Measurements from ENCODE around the gene KRT34. TPM values are rescaled to one million over a fixed set of nuclear protein-coding genes. Genes with fewer than 3 reads are reported as not detected.

The KRT34 gene
- polyA plus RNA-seq, 1 donor from 2014 or later = not detected

GRCh38 chr17:41413982-41414381 is 31.9 kb upstream of the KRT34 start:
- H3K4me2 ChIP-seq (ENCODE audit: low read length) = no peak overlapping the region
- no peak overlapping the region for H3K4me3 ChIP-seq (ENCODE audit: low read length)
- no peaks in the 10 kb centered on the region for H3K36me3 ChIP-seq (ENCODE audit: insufficient read depth, low read length)

GRCh38 chr17:41413353-41413957 is 31.3 kb upstream of the KRT34 start:
- Histone ChIP-seq H3K27me3 (ENCODE audit: insufficient read depth, low read depth, low read length) (no peaks in the 10 kb centered on the region), H3K4me2 (ENCODE audit: low read length) (no peak overlapping the region), H3K9me2 (ENCODE audit: insufficient read depth, low read length) (no peaks in the 10 kb centered on the region), H3K4me3 (ENCODE audit: low read length) (no peak overlapping the region), H3F3A (ENCODE audit: insufficient read depth, low read length, poor library complexity, severe bottlenecking) (no peaks in the 10 kb centered on the region), H3K79me2 (replicated peaks; ENCODE audit: insufficient read depth, low read length) (no peaks in the 10 kb centered on the region), H4K20me1 (ENCODE audit: insufficient read depth) (no peaks in the 10 kb centered on the region), H2AFZ (ENCODE audit: low read depth, low read length) (no peak overlapping the region), H3K27ac (ENCODE audit: low read length) (no peak overlapping the region), H3K9me3 (ENCODE audit: low read length) (no peaks in the 10 kb centered on the region), H3K9ac (ENCODE audit: low read length) (no peak overlapping the region), H3K36me3 (ENCODE audit: insufficient read depth, low read length) (no peaks in the 10 kb centered on the region)
- TF ChIP-seq MXI1 (conservative IDR thresholded peaks at IDR 0.05; ENCODE audit: poor library complexity, severe bottlenecking) (no peak), SMC3 (conservative IDR thresholded peaks at IDR 0.05; ENCODE audit: poor library complexity) (no peak), RAD21 (conservative IDR thresholded peaks at IDR 0.05) (no peak), POLR2AphosphoS5 (IDR thresholded peaks at IDR 0.05) (no peak), EZH2 (IDR thresholded peaks at IDR 0.05; ENCODE audit: borderline replicate concordance, insufficient read depth, low read length, poor library complexity, severe bottlenecking) (no peak), EP300 (conservative IDR thresholded peaks at IDR 0.05; ENCODE audit: poor library complexity, severe bottlenecking) (no peak), TAF1 (IDR thresholded peaks at IDR 0.05; ENCODE audit: low read depth) (no peak), CTCF (IDR thresholded peaks at IDR 0.05; ENCODE audit: poor library complexity, severe bottlenecking) (no peak)

More at GRCh38 chr17:41413982-41414381, 31.9 kb upstream of the KRT34 start:
- no peaks in the 10 kb centered on the region for H3K9me2 ChIP-seq (ENCODE audit: insufficient read depth, low read length)
- H3K79me2 ChIP-seq (replicated peaks; ENCODE audit: insufficient read depth, low read length) = no peaks in the 10 kb centered on the region
- no peak for TF ChIP-seq CTCF (IDR thresholded peaks at IDR 0.05; ENCODE audit: poor library complexity, severe bottlenecking)
- TF ChIP-seq EZH2 (IDR thresholded peaks at IDR 0.05; ENCODE audit: borderline replicate concordance, insufficient read depth, low read length, poor library complexity, severe bottlenecking) = no peak
- TF ChIP-seq SMC3 (conservative IDR thresholded peaks at IDR 0.05; ENCODE audit: poor library complexity) = no peak
- TF ChIP-seq MXI1 (conservative IDR thresholded peaks at IDR 0.05; ENCODE audit: poor library complexity, severe bottlenecking) = no peak
- TF ChIP-seq REST (IDR thresholded peaks at IDR 0.05; ENCODE audit: borderline replicate concordance) = no peak
- no peak for TF ChIP-seq POLR2AphosphoS5 (IDR thresholded peaks at IDR 0.05)
- TF ChIP-seq TAF1 (IDR thresholded peaks at IDR 0.05; ENCODE audit: low read depth) = no peak
- TF ChIP-seq RAD21 (conservative IDR thresholded peaks at IDR 0.05) = no peak
- no peak for TF ChIP-seq EP300 (conservative IDR thresholded peaks at IDR 0.05; ENCODE audit: poor library complexity, severe bottlenecking)
- no peak overlapping the region for H3K9ac ChIP-seq (ENCODE audit: low read length)
- no peaks in the 10 kb centered on the region for H3K9me3 ChIP-seq (ENCODE audit: low read length)
- no peaks in the 10 kb centered on the region for H3K27me3 ChIP-seq (ENCODE audit: insufficient read depth, low read depth, low read length)
- H4K20me1 ChIP-seq (ENCODE audit: insufficient read depth) = no peaks in the 10 kb centered on the region
- no peaks in the 10 kb centered on the region for H3F3A ChIP-seq (ENCODE audit: insufficient read depth, low read length, poor library complexity, severe bottlenecking)
- no peak overlapping the region for H3K27ac ChIP-seq (ENCODE audit: low read length)
- H2AFZ ChIP-seq (ENCODE audit: low read depth, low read length) = no peak overlapping the region
